Common myeloid progenitor, CD34-positive (primary cell): ENCODE measurements around the gene SPTBN1.
"Not testable (repeated sequence)": the region's sequence is repeated elsewhere in the genome, so short reads cannot be mapped to it uniquely, and the experiment has no call there.

Experiments
- CTCF ChIA-PET: fragments of 350-600 bp; sonication (Branson Sonifier 250); formaldehyde crosslinking; loops from one replicate; lab custom pipeline; 2021; ENCODE audit warnings: antibody characterized with exemption; lab: Charles Lee
- POLR2A ChIA-PET: fragments of 350-600 bp; sonication (Branson Sonifier 250); formaldehyde crosslinking; loops from one replicate; lab custom pipeline; 2021; ENCODE audit warnings: antibody characterized with exemption; lab: Charles Lee
- DNase-seq, 3 donors: peaks; one replicate each; pipeline versions ENCODE4 v3.0.0 to v3.0.0-alpha.2; 2013
- H3K27ac ChIP-seq, 2 experiments: 1 replicate in 1 of 2; 2 replicates in 1 of 2; pipeline ENCODE4 v1.7.0; 2013; ENCODE audit warnings: inconsistent platforms in 2 of 2, low read length in 2 of 2, mild to moderate bottlenecking in 2 of 2, low read depth in 1 of 2, moderate library complexity in 1 of 2; ENCODE audit not compliant: severe bottlenecking in 2 of 2, insufficient read depth in 1 of 2, poor library complexity in 1 of 2
- H3K27me3 ChIP-seq, 5 experiments: replicated peaks in 2 of 5; 1 replicate in 3 of 5; 2 replicates in 2 of 5; pipeline versions ENCODE4 v1.6.1 to v1.7.0; 2013; ENCODE audit warnings: low read length in 4 of 5, mild to moderate bottlenecking in 2 of 5, moderate library complexity in 2 of 5, inconsistent platforms in 1 of 5; ENCODE audit not compliant: insufficient read depth in 5 of 5, control insufficient read depth in 4 of 5
- H3K36me3 ChIP-seq, 4 experiments: 1 replicate in 2 of 4; 2 replicates in 2 of 4; pipeline versions ENCODE4 v1.6.1 to v1.7.0; 2013; ENCODE audit warnings: low read length in 3 of 4, control low read depth in 1 of 4, mild to moderate bottlenecking in 1 of 4; ENCODE audit not compliant: control insufficient read depth in 4 of 4, insufficient read depth in 4 of 4
- H3K4me1 ChIP-seq, 4 experiments: 1 replicate in 3 of 4; 2 replicates in 1 of 4; pipeline versions ENCODE4 v1.6.1 to v1.7.1; 2013; ENCODE audit warnings: low read length in 3 of 4, mild to moderate bottlenecking in 3 of 4, control low read depth in 1 of 4, inconsistent platforms in 1 of 4, moderate library complexity in 1 of 4; ENCODE audit not compliant: control insufficient read depth in 4 of 4, insufficient read depth in 4 of 4; ENCODE audit errors: control extremely low read depth in 1 of 4
- H3K4me3 ChIP-seq, 7 experiments: 1 replicate in 4 of 7; 2 replicates in 3 of 7; pipeline versions ENCODE4 v1.5.1 to v1.7.0; 2013; ENCODE audit warnings: mild to moderate bottlenecking in 7 of 7, low read length in 6 of 7, moderate library complexity in 6 of 7, inconsistent platforms in 2 of 7, low read depth in 2 of 7, control low read depth in 1 of 7; ENCODE audit not compliant: insufficient read depth in 4 of 7, control insufficient read depth in 1 of 7; ENCODE audit errors: extremely low read depth in 1 of 7
- H3K9me3 ChIP-seq, 5 experiments: 1 replicate in 4 of 5; 2 replicates in 1 of 5; pipeline versions ENCODE4 v1.6.1 to v1.7.1; 2013; ENCODE audit warnings: low read length in 4 of 5, mild to moderate bottlenecking in 2 of 5, inconsistent platforms in 1 of 5, low read depth in 1 of 5, moderate library complexity in 1 of 5; ENCODE audit not compliant: control insufficient read depth in 4 of 5, insufficient read depth in 2 of 5; ENCODE audit errors: control extremely low read depth in 1 of 5
- WGBS: methylation state at CpG from one replicate; pipeline ENCODE4 v1.1.5; 2013; ENCODE audit not compliant: insufficient coverage; 5-methylcytosine and 5-hydroxymethylcytosine counted together

SPTBN1 gene

DNA sequence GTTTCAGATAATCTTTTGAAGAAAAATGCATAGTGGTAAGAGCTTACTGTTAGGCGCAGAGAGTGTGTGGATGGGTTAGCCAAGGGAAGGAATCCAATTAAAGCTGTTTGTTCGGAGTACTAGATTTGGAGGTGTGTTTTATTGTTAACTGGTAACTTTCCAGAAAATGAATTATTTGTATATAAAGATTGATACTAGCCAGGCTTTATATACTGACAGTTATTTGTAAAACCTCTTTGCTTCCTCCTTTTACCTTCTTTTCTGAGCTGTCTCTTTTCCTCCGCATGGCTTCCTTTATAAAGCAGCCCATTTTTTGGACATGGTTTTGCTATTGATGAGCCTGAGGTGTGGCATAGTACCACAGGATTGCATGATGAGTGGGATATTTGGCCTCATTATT, 25.6 kb downstream of the SPTBN1 start:
- Histone ChIP-seq H3K4me1 (peaks cover 0 to 2% (median 0%) of the 10 kb centered on the region in 4 experiments), H3K36me3 (peaks cover 0 to 2% (median 0%) of the 10 kb centered on the region in 4 experiments), H3K4me3 (no peak overlapping the region), H3K9me3 (peaks cover 0 to 8% (median 0%) of the 10 kb centered on the region in 5 experiments), H3K27me3 (no peaks in the 10 kb centered on the region), H3K27ac (no peak overlapping the region)
- POLR2A ChIA-PET = no interaction called here
- CTCF ChIA-PET = interaction anchor here (0.6 to 2.7 kb wide), 3 partner anchors 8 to 478 kb away, joined by 3 to 8 read pairs (median 8); no protein-coding TSS in a partner anchor
- WGBS = 100% methylated on average over 1 of the region's 3 CpGs
- DNase-seq = no peak

DNA sequence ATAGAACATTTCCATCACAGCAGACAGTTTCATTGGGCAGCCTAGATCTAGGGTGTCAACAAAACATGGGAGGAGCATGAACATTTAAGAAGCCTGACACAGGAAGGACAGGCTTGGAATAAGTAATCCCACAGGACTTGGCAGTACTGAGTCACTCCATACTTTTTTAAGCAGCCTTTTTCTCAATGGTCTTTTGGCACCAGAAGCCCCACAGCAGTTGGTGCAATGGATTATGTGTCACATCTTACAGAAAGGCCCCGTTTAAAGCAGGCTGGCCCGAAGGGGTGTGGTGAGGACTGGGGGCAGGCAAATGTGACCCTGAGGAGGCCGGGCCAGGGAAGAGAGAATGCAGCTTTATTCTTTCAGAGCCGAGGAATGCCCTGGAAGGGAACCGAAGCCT, 26.6 kb downstream of the SPTBN1 start:
- no peaks in the 10 kb centered on the region for H3K4me1 ChIP-seq
- H3K4me3 ChIP-seq = no peak overlapping the region
- H3K27me3 ChIP-seq = no peaks in the 10 kb centered on the region
- POLR2A ChIA-PET = interaction anchor here (0.6 kb wide), 1 partner anchor 23 kb away, joined by 3 read pairs; no protein-coding TSS in a partner anchor
- H3K9me3 ChIP-seq = peaks cover 0 to 8% (median 0%) of the 10 kb centered on the region in 5 experiments
- CTCF ChIA-PET = no interaction called here
- H3K27ac ChIP-seq = no peak overlapping the region
- DNase-seq = no peak
- 95% methylated on average over 5 of the region's 5 CpGs for WGBS
- H3K36me3 ChIP-seq = peaks cover 0 to 2% (median 0%) of the 10 kb centered on the region in 4 experiments

DNA sequence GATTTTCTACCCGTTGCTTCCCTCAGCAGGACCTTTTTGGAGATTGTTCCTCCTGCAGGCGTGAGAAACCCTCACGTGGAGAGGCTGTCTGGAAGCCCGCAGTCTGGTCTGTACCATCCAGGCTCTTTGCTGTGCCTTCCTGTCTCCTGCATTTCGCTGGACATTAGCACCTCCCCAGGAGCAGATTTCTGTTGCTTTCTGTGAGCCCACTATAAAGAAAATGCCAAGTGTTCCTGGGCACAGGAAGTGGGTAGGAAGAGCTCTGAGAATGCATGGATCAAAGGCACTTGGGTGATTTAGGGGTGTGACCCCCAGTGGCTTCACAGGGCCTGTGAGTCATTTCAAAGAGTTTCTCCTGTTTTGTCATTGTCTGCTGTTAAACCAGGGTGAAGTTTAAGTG, 27.3 kb downstream of the SPTBN1 start:
- Histone ChIP-seq H3K4me1 (no peaks in the 10 kb centered on the region), H3K27ac (no peak overlapping the region), H3K9me3 (peaks cover 0 to 8% (median 0%) of the 10 kb centered on the region in 5 experiments), H3K4me3 (no peak overlapping the region), H3K36me3 (peaks cover 0 to 2% (median 0%) of the 10 kb centered on the region in 4 experiments), H3K27me3 (no peaks in the 10 kb centered on the region)
- DNase-seq = no peak
- WGBS = 100% methylated on average over 5 of the region's 5 CpGs
- POLR2A ChIA-PET = interaction anchor here (0.8 kb wide), 1 partner anchor 55 kb away, joined by 3 read pairs; no protein-coding TSS in a partner anchor
- CTCF ChIA-PET = no interaction called here

DNA sequence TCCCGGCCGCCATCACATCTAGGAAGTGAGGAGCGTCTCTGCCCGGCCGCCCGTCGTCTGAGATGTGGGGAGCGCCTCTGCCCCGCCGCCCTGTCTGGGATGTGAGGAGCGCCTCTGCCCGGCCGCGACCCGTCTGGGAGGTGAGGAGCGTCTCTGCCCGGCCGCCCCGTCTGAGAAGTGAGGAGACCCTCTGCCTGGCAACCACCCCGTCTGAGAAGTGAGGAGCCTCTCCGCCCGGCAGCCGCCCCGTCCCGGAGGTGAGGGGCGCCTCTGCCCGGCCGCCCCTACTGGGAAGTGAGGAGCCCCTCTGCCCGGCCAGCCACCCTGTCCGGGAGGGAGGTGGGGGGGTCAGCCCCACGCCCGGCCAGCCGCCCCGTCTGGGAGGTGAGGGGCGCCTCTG, 29.6 kb downstream of the SPTBN1 start:
- CTCF ChIA-PET = interaction anchor here (2.0 kb wide), 1 partner anchor 13 kb away, joined by 4 read pairs; no protein-coding TSS in a partner anchor
- H3K27me3 ChIP-seq, H3K4me1 ChIP-seq, H3K36me3 ChIP-seq, POLR2A ChIA-PET, H3K4me3 ChIP-seq, H3K27ac ChIP-seq, DNase-seq, H3K9me3 ChIP-seq: not testable (repeated sequence)
- WGBS = 93% methylated on average over 17 of the region's 35 CpGs

DNA sequence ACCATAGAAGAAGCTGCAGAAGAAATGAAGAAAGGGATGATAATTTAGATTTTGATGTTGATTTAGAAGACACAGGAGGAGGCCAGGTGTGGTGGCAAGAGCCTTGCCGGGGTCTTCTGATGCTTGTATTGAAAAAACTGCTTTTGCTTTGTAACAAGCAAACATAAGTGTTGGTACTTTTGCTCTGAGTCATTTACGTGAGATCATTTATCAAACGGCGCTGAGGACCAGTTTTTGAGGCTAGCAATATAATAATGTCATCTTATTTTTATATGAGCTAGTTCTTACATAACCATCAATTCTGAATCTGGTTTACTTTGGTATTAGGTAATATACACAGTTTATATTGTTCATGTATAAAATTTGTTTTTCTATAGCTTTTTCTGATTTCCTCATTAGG, 30.6 kb downstream of the SPTBN1 start:
- Histone ChIP-seq H3K9me3 (no peaks in the 10 kb centered on the region), H3K4me3 (no peak overlapping the region), H3K27ac (no peak overlapping the region), H3K36me3 (no peaks in the 10 kb centered on the region), H3K27me3 (no peaks in the 10 kb centered on the region), H3K4me1 (peaks cover 0 to 13% (median 3%) of the 10 kb centered on the region in 4 experiments)
- WGBS = 100% methylated on average over 1 of the region's 4 CpGs
- ChIA-PET POLR2A (no interaction called here), CTCF (no interaction called here)
- DNase-seq = no peak

DNA sequence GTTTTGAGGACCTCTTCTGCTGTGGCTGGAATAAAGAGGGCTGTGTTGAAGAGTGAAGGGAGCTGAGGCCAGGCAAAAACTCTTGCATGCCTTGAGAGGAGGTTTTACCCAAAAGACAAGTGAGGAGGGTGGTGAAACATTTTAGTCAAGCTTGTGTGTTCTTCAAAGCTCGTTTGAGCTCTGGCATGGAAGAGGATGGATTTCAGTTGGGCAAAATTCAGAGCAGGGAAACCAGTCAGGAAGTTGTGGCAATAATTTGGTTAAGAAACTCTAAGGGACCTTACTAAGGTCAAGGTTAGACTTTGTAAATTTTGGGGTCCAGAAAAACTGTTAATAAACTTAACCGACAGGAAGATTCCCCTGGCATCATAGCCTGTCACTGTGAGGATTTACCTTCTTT, 34.7 kb downstream of the SPTBN1 start:
- no peak overlapping the region for H3K27ac ChIP-seq
- 31% methylated on average over 1 of the region's 2 CpGs for WGBS
- H3K4me1 ChIP-seq = peaks cover 0 to 13% (median 4%) of the 10 kb centered on the region in 4 experiments
- no peaks in the 10 kb centered on the region for H3K36me3 ChIP-seq
- H3K4me3 ChIP-seq = no peak overlapping the region
- H3K9me3 ChIP-seq = no peaks in the 10 kb centered on the region
- POLR2A ChIA-PET = no interaction called here
- H3K27me3 ChIP-seq = no peaks in the 10 kb centered on the region
- CTCF ChIA-PET = interaction anchor here (1.2 to 1.4 kb wide), 2 partner anchors 11 to 385 kb away, joined by 3 to 5 read pairs; no protein-coding TSS in a partner anchor
- DNase-seq = no peak

DNA sequence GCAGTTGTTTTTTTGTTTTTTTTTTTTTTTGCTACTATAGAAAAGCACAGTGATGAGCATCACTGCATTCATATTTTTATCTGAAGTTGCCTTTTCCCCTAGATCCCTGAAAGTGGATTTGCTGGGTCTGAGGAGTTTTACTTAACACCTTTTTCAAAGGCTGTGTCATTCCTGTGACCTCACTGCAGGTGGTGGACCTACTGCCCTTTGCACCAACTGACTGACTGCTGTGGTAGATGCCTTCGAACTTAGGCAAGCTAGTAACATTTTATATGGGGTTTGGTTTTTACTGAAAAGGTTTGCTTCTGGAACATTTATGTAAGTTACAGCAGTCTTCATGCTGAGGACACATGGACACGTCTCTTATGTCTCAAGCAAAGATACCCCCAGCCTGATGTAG, 36.2 kb downstream of the SPTBN1 start:
- 92% methylated on average over 2 of the region's 2 CpGs for WGBS
- no peak overlapping the region for H3K4me3 ChIP-seq
- DNase-seq = no peak
- H3K36me3 ChIP-seq = no peaks in the 10 kb centered on the region
- ChIA-PET CTCF (interaction anchor here (1.1 to 1.4 kb wide), 3 partner anchors 9 to 386 kb away, joined by 3 to 4 read pairs (median 3); no protein-coding TSS in a partner anchor), POLR2A (no interaction called here)
- H3K4me1 ChIP-seq = peaks cover under 1 to 18% (median 11%) of the 10 kb centered on the region in 4 experiments
- no peaks in the 10 kb centered on the region for H3K27me3 ChIP-seq
- H3K9me3 ChIP-seq = no peaks in the 10 kb centered on the region
- H3K27ac ChIP-seq = no peak overlapping the region
